ENCODE results near the gene NR2C2.

- TF ChIP-seq MAZ (IDR thresholded peaks at IDR 0.05; ENCODE audit: borderline replicate concordance, low read depth, low read length) (no peak), MAZ (CRISPR knock-in tag; IDR thresholded peaks at IDR 0.05; ENCODE audit: low read depth) (no peak), HMGXB4 (CRISPR knock-in tag; IDR thresholded peaks at IDR 0.05; ENCODE audit: borderline replicate concordance in 1 of 2, low read depth in 1 of 2) (no peak), ERF (CRISPR knock-in tag; IDR thresholded peaks at IDR 0.05) (no peak)
These were observed 134.7 kb downstream of the NR2C2 start for GRCh38 chr3:15081960-15082664.
